Stimulated activated memory B cell treated with anti-CD40 and anti-IgM and Interleukin-4, amounts not matched to agents 10 μg/mL and 1 μg/mL and 100 μg/mL, for 72 hours (primary cell): ENCODE data around the gene MAP4.

ENCODE experiments used
- ATAC-seq: fragments of 150-1000 bp; cut with Tn5 transposase; 2 replicates; pipeline ENCODE4 v1.10.0; 2021
- H3K27ac Mint-ChIP-seq: one replicate; pipeline ENCODE4 v1.8.0; 2022; ENCODE audit warnings: mild to moderate bottlenecking, mixed read lengths
- H3K27me3 Mint-ChIP-seq: one replicate; pipeline ENCODE4 v1.8.0; 2022; ENCODE audit warnings: mixed read lengths
- H3K36me3 Mint-ChIP-seq: one replicate; pipeline ENCODE4 v1.8.0; 2022; ENCODE audit warnings: mixed read lengths
- H3K4me1 Mint-ChIP-seq: one replicate; pipeline ENCODE4 v1.8.0; 2022; ENCODE audit warnings: mixed read lengths
- H3K4me3 Mint-ChIP-seq: one replicate; pipeline ENCODE4 v1.8.0; 2022; ENCODE audit warnings: mild to moderate bottlenecking, moderate library complexity, mixed read lengths
- H3K9me3 Mint-ChIP-seq: one replicate; pipeline ENCODE4 v1.8.0; 2022; ENCODE audit warnings: mixed read lengths

Gene MAP4

GRCh38 chr3:47885168-47885567 is 131.0 kb downstream of the MAP4 start:
- H3K4me1 Mint-ChIP-seq, result peaks cover 10% of the 10 kb centered on the region

GRCh38 chr3:47884603-47885002 is 131.6 kb downstream of the MAP4 start:
- ATAC-seq, result no peak
- Mint-ChIP-seq H3K36me3 (peaks cover 61% of the 10 kb centered on the region), H3K4me3 (no peak overlapping the region)

More at GRCh38 chr3:47885168-47885567, 131.0 kb downstream of the MAP4 start:
- ATAC-seq, result no peak
- Mint-ChIP-seq H3K27me3 (no peaks in the 10 kb centered on the region), H3K27ac (peak overlapping the region; percentile 67), H3K9me3 (no peaks in the 10 kb centered on the region), H3K4me3 (no peak overlapping the region), H3K36me3 (peaks cover 64% of the 10 kb centered on the region)

GRCh38 chr3:47882338-47882737 is 133.9 kb downstream of the MAP4 start:
- no peaks in the 10 kb centered on the region for H3K27me3 Mint-ChIP-seq
- H3K4me1 Mint-ChIP-seq, result peaks cover 18% of the 10 kb centered on the region
- peaks cover 45% of the 10 kb centered on the region for H3K36me3 Mint-ChIP-seq
- no peak overlapping the region for H3K27ac Mint-ChIP-seq
- no peaks in the 10 kb centered on the region for H3K9me3 Mint-ChIP-seq
- no peak overlapping the region for H3K4me3 Mint-ChIP-seq
- ATAC-seq, result no peak

More at GRCh38 chr3:47884603-47885002, 131.6 kb downstream of the MAP4 start:
- no peaks in the 10 kb centered on the region for H3K27me3 Mint-ChIP-seq
- H3K4me1 Mint-ChIP-seq, result peaks cover 10% of the 10 kb centered on the region
- peak overlapping the region; percentile 67 for H3K27ac Mint-ChIP-seq
- H3K9me3 Mint-ChIP-seq, result no peaks in the 10 kb centered on the region

GRCh38 chr3:47877719-47878118 is 138.5 kb downstream of the MAP4 start:
- H3K27me3 Mint-ChIP-seq, result no peaks in the 10 kb centered on the region
- no peaks in the 10 kb centered on the region for H3K9me3 Mint-ChIP-seq
- peak overlapping the region; percentile 60 for H3K27ac Mint-ChIP-seq
- peaks cover 9% of the 10 kb centered on the region for H3K4me1 Mint-ChIP-seq
- ATAC-seq, result no peak
- H3K36me3 Mint-ChIP-seq, result peaks cover 31% of the 10 kb centered on the region
- H3K4me3 Mint-ChIP-seq, result no peak overlapping the region

GRCh38 chr3:47877290-47877689 is 138.9 kb downstream of the MAP4 start:
- no peak for ATAC-seq
- peaks cover 9% of the 10 kb centered on the region for H3K4me1 Mint-ChIP-seq
- H3K27ac Mint-ChIP-seq, result no peak overlapping the region
- no peaks in the 10 kb centered on the region for H3K27me3 Mint-ChIP-seq
- H3K9me3 Mint-ChIP-seq, result no peaks in the 10 kb centered on the region
- H3K36me3 Mint-ChIP-seq, result peaks cover 32% of the 10 kb centered on the region
- H3K4me3 Mint-ChIP-seq, result no peak overlapping the region

GRCh38 chr3:47874913-47875312 is 141.3 kb downstream of the MAP4 start:
- H3K27me3 Mint-ChIP-seq, result no peaks in the 10 kb centered on the region
- peaks cover 9% of the 10 kb centered on the region for H3K4me1 Mint-ChIP-seq
- H3K36me3 Mint-ChIP-seq, result peaks cover 43% of the 10 kb centered on the region
- no peak for ATAC-seq
- no peak overlapping the region for H3K4me3 Mint-ChIP-seq
- no peak overlapping the region for H3K27ac Mint-ChIP-seq
- no peaks in the 10 kb centered on the region for H3K9me3 Mint-ChIP-seq

GRCh38 chr3:47874438-47874837 is 141.8 kb downstream of the MAP4 start:
- no peak overlapping the region for H3K4me3 Mint-ChIP-seq
- no peaks in the 10 kb centered on the region for H3K27me3 Mint-ChIP-seq
- peaks cover 9% of the 10 kb centered on the region for H3K4me1 Mint-ChIP-seq
- H3K36me3 Mint-ChIP-seq, result peaks cover 48% of the 10 kb centered on the region
- ATAC-seq, result no peak
- no peak overlapping the region for H3K27ac Mint-ChIP-seq
- H3K9me3 Mint-ChIP-seq, result no peaks in the 10 kb centered on the region

GRCh38 chr3:47872916-47873315 is 143.3 kb downstream of the MAP4 start:
- ATAC-seq, result no peak

GRCh38 chr3:47871389-47871788 is 144.8 kb downstream of the MAP4 start:
- Mint-ChIP-seq H3K4me1 (no peaks in the 10 kb centered on the region), H3K27me3 (no peaks in the 10 kb centered on the region), H3K36me3 (peaks cover 64% of the 10 kb centered on the region), H3K4me3 (no peak overlapping the region), H3K27ac (no peak overlapping the region), H3K9me3 (no peaks in the 10 kb centered on the region)
- no peak for ATAC-seq

More at GRCh38 chr3:47872916-47873315, 143.3 kb downstream of the MAP4 start:
- H3K9me3 Mint-ChIP-seq, result no peaks in the 10 kb centered on the region
- no peaks in the 10 kb centered on the region for H3K4me1 Mint-ChIP-seq
- no peak overlapping the region for H3K4me3 Mint-ChIP-seq
- H3K36me3 Mint-ChIP-seq, result peaks cover 57% of the 10 kb centered on the region
- H3K27me3 Mint-ChIP-seq, result no peaks in the 10 kb centered on the region
- no peak overlapping the region for H3K27ac Mint-ChIP-seq

- peaks cover 70% of the 10 kb centered on the region for H3K36me3 Mint-ChIP-seq
- no peak overlapping the region for H3K27ac Mint-ChIP-seq
- H3K4me1 Mint-ChIP-seq, result no peaks in the 10 kb centered on the region
- no peaks in the 10 kb centered on the region for H3K27me3 Mint-ChIP-seq
- no peak overlapping the region for H3K4me3 Mint-ChIP-seq
- no peak for ATAC-seq
- no peaks in the 10 kb centered on the region for H3K9me3 Mint-ChIP-seq
Measured at GRCh38 chr3:47870702-47871260, 145.4 kb downstream of the MAP4 start.

GRCh38 chr3:47870156-47870555 is 146.1 kb downstream of the MAP4 start:
- H3K36me3 Mint-ChIP-seq, result peaks cover 70% of the 10 kb centered on the region
- H3K27ac Mint-ChIP-seq, result no peak overlapping the region
- H3K9me3 Mint-ChIP-seq, result no peaks in the 10 kb centered on the region
- no peak for ATAC-seq
- H3K4me3 Mint-ChIP-seq, result no peak overlapping the region
- no peaks in the 10 kb centered on the region for H3K27me3 Mint-ChIP-seq
- H3K4me1 Mint-ChIP-seq, result no peaks in the 10 kb centered on the region

- H3K27me3 Mint-ChIP-seq, result no peaks in the 10 kb centered on the region
- H3K4me1 Mint-ChIP-seq, result no peaks in the 10 kb centered on the region
- H3K36me3 Mint-ChIP-seq, result peaks cover 66% of the 10 kb centered on the region
- no peak for ATAC-seq
- H3K27ac Mint-ChIP-seq, result no peak overlapping the region
- no peak overlapping the region for H3K4me3 Mint-ChIP-seq
- no peaks in the 10 kb centered on the region for H3K9me3 Mint-ChIP-seq
Measured at GRCh38 chr3:47868306-47868705, 147.9 kb downstream of the MAP4 start.

GRCh38 chr3:47867451-47868044 is 148.7 kb downstream of the MAP4 start:
- no peak for ATAC-seq
- Mint-ChIP-seq H3K27me3 (no peaks in the 10 kb centered on the region), H3K27ac (no peak overlapping the region), H3K9me3 (no peaks in the 10 kb centered on the region), H3K36me3 (peaks cover 59% of the 10 kb centered on the region), H3K4me3 (no peak overlapping the region), H3K4me1 (no peaks in the 10 kb centered on the region)

GRCh38 chr3:47865192-47865591 is 151.0 kb downstream of the MAP4 start:
- Mint-ChIP-seq H3K9me3 (no peaks in the 10 kb centered on the region), H3K4me1 (no peaks in the 10 kb centered on the region), H3K27ac (no peak overlapping the region), H3K27me3 (no peaks in the 10 kb centered on the region), H3K36me3 (peaks cover 50% of the 10 kb centered on the region), H3K4me3 (no peak overlapping the region)
- ATAC-seq, result no peak

GRCh38 chr3:47863391-47864128 is 152.7 kb downstream of the MAP4 start:
- H3K9me3 Mint-ChIP-seq, result no peaks in the 10 kb centered on the region
- no peak for ATAC-seq
- peaks cover 43% of the 10 kb centered on the region for H3K36me3 Mint-ChIP-seq
- no peak overlapping the region for H3K27ac Mint-ChIP-seq
- no peaks in the 10 kb centered on the region for H3K27me3 Mint-ChIP-seq
- no peak overlapping the region for H3K4me3 Mint-ChIP-seq
- no peaks in the 10 kb centered on the region for H3K4me1 Mint-ChIP-seq
